22Rv1 (cell line): ENCODE data around the gene TMEM196.

Source experiments
- ZFX ChIP-seq: fragments of 450-650 bp; IDR thresholded peaks from 2 replicates; pipeline ENCODE4 v1.6.1; 2017; ENCODE audit warnings: antibody characterized with exemption, borderline replicate concordance
- TF ChIP-seq, protein P1 (sequence below): fragments of 450-650 bp; IDR thresholded peaks from 2 replicates; pipeline ENCODE4 v1.5.1; 2017; ENCODE audit warnings: mild to moderate bottlenecking

DNA sequence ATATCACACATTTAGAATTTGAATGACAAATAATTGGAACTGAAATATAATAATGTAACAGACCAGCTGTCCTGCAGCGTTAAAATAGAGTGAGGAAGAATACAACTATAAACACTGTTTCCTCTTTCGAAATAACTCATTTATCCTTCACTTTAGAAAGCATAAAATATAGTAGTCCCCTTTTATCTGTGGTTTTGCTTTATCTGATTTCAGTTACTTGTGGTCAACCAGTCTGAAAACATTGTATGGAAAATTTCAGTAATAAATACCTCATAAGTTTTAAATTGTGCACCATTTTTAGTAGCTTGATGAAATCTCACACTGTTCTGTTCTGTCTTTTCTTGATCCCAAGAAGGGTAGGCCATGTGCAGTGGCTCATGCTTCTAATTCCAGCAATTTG, 96.2 kb downstream of the TMEM196 start:
- TF ChIP-seq, protein P1, sequence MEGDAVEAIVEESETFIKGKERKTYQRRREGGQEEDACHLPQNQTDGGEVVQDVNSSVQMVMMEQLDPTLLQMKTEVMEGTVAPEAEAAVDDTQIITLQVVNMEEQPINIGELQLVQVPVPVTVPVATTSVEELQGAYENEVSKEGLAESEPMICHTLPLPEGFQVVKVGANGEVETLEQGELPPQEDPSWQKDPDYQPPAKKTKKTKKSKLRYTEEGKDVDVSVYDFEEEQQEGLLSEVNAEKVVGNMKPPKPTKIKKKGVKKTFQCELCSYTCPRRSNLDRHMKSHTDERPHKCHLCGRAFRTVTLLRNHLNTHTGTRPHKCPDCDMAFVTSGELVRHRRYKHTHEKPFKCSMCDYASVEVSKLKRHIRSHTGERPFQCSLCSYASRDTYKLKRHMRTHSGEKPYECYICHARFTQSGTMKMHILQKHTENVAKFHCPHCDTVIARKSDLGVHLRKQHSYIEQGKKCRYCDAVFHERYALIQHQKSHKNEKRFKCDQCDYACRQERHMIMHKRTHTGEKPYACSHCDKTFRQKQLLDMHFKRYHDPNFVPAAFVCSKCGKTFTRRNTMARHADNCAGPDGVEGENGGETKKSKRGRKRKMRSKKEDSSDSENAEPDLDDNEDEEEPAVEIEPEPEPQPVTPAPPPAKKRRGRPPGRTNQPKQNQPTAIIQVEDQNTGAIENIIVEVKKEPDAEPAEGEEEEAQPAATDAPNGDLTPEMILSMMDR: no peak
- TF ChIP-seq ZFX: no peak
